HUDEP-2 (cell line): ENCODE results near the gene PRDX4.
"Not testable (repeated sequence)": the region's sequence is repeated elsewhere in the genome, so short reads cannot be mapped to it uniquely, and the experiment has no call there.

Source experiments
- DNase-seq, 76 experiments: peaks; one replicate each; lab custom pipeline; 2025; ENCODE audit not compliant: unreplicated experiment in 76 of 76; lab: John Stamatoyannopoulos, UW

Gene PRDX4

DNA sequence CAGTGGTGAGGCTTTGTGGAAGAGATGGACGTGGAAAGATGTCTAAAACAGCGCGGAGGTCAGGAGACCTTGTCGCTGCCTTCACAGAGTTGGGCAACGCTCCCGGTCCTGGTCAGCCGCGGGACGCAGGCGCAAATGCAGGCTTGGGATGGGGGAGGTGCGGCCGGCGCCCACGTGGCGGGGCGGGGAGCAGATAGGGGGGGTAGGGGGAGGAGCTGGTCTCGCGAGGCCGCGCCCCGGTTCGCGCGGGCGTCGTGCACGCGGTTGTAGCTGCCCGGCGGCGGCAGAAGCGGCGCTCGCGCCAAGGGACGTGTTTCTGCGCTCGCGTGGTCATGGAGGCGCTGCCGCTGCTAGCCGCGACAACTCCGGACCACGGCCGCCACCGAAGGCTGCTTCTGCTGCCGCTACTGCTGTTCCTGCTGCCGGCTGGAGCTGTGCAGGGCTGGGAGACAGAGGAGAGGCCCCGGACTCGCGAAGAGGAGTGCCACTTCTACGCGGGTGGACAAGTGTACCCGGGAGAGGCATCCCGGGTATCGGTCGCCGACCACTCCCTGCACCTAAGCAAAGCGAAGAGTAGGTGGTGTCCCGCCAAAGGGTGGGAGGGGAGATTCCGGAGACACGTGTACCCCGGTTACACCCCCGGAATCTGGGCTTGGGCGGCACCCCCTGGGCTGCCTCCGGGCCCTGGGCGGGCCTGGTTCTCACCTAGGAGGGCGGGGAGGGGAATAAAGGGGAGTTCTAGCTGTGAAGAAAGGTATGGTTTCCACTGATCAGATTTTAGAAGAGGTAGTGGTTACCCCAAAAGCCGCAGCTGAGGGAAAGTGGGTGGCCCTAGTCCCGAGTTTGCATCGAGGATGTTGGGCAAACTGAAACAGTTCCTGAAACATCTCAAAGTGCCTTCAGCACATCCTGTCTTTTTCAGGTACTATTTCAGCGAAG, at the start of gene PRDX4:
Gene PRDX4 (plus strand): TSS at position 255 of the 939 bp plus-strand sequence. CDS start 78 bp downstream, at position 333.
- DNase-seq, result peak in 75 of 76 experiments; percentile 3 to 86 (median 74)

DNA sequence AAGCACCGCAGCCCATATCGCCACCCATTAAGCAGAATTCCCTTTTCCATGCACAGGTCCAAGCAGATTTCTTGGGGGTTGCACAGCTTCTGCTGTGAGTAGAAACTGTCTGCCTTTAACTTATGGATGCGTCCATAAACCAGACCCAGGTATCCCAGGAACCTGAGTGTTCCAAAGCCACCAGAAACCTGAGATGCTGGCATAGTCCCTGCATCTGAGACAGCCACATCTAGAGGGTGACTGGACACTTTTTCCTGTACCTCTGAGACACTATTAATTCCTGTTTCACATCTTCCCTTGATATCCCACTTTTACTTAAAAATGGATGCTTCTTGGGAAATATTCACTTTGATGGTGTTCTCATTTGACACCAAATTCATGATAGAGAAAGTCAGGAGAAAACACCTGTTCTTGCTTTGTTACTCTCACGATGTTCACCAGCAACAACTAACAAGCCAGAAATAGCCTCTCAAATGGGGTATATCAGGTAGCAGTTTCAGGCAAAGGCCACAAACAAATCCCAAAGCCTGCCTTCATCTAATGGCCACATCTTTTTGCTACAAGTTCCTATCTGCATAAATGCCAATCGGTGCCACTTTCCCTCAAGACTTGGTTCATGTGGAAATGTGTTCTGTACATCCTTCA, 45.5 kb upstream of the PRDX4 start:
- no peak for DNase-seq

DNA sequence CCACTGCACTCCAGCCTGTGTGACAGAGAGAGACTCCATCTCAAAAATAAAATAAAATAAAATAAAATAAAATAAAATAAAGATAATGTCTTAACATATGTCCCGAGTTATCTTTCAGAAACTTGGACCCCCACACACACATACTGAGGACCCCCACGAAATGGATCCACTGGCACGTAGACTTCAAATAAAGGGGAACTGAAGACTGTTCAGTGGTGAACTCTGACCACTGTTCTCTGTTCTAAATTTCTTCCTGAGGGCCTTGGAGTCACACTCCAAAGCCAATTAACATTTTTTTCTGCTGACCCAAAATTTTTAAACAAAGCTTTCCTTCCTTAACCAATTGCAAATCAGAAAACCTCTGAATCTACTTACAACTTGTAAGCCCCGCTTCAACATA, 43.5 kb upstream of the PRDX4 start:
- no peak for DNase-seq

DNA sequence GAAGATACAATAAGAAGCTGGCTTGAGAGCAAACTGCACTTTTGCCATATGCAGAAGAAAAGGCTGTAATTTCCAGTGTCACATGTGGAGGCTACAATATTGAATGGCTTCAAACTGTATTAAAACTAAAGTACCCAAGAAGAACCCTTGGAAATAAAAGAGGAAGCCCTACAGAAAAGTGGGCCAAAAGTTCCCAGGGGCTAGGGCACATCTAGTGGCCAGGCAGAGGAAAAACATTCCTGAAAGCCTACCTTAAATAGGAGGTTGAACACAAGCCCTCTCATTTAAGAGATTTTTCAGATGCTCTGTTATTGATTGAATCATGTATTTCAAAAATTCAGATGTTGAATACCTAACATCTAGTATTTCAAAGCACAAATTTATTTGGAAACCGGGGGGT, 40.6 kb upstream of the PRDX4 start:
- DNase-seq, result no peak

- no peak for DNase-seq
These were observed 39.2 kb upstream of the PRDX4 start for GRCh38 chrX:23628131-23628530.

DNA sequence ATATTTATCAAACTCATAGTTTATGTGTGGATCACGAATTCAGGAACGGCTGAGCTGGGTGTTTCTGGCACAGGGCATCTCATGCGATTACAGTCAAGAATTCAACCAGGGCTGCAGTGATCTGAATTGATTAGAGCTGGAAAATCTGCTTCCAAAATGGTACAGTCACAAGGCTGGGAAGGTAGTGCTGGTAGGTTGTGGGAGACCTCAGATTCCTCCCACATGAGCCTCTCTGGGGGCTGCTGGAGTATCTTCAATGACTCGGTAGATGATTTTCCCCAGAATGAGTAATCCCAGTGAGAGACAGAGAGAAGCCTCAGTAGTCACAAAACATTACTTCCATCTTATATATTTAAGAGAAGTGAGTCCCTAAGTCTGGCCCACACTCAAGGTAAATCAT, 36.2 kb upstream of the PRDX4 start:
- no peak for DNase-seq

GRCh38 chrX:23633834-23634580, 33.3 kb upstream of the PRDX4 start:
- DNase-seq, result peak in 1 of 76 experiments; percentile 1

DNA sequence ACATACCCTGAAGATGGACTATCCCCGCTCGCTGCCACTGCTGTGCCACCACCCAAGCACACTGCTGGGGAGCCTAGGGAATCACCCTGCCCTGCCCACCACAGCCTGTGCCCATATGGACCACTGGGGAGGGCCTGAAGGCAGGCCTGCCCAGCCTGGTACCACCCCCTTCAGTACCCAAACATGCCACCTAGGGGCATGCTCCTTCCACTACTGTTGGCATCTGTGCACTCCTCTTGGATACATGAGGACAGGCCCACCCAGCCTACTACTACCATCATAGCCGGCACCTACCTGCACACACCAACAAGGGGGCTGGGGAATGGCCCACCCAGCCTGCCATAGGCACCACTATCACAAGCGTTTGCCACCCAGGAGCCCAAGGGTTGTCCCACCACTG, 30.1 kb upstream of the PRDX4 start:
- DNase-seq, result peak in 1 of 76 experiments; percentile 3

DNA sequence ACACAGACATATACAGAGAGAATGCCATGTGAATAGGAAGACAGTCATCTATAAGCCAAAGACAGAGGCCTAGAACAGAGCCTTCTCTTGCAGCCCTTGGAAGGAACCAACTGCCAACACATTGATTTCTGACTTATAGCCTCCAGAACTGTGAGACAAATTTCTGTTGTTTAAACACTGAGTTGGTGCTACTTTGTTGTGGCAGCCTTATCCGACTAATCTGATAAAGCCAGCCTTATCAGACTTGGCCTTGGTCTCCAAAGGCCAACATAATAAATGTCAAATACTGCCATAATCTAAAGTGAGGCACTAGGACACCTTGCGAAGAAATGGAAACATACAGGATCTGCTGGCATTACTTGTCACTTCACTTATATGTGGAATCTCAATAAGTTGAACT, 24.3 kb upstream of the PRDX4 start:
- DNase-seq, result no peak

DNA sequence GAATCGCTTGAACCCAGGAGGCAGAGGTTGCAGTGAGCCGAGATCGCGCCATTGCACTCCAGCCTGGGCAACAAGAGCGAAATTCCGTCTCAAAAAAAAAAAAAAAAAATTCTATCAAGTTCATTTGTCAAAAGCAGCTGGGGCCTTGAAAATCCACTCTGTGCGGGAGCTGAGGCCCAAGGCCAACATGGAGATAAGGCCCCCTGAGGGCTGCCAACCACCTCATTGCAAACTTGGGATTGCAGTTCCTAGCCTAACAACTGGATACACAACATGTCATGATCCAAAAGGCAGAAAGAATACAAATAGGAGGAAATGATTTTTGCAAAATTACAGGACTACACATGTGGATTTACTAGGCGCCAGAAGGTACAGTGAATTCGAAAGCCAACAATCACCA, 22.5 kb upstream of the PRDX4 start:
- no peak for DNase-seq

- no peak for DNase-seq
These were observed 11.2 kb upstream of the PRDX4 start for GRCh38 chrX:23656091-23656490.

- DNase-seq, result no peak
These were observed 10.6 kb upstream of the PRDX4 start for GRCh38 chrX:23656684-23657083.

DNA sequence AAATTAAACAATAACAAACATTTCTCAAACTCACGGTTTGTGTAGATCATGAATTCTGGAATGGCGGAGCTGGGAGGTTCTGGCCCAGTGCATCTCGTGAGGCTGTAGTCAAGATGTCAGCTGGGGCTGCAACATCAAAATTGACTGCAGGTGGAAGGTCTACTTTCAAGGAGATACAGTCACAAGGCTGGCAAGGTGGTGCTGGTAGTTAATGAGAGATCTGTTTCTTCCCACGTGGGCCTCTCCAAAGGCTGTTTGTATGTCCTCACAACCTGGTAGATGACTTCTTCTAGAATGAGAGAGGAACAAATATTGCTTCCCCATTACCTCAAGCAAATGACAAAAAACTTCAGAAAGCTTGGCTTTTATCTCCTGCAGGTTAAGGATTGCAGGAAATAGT, 8.0 kb upstream of the PRDX4 start:
- DNase-seq, result no peak

DNA sequence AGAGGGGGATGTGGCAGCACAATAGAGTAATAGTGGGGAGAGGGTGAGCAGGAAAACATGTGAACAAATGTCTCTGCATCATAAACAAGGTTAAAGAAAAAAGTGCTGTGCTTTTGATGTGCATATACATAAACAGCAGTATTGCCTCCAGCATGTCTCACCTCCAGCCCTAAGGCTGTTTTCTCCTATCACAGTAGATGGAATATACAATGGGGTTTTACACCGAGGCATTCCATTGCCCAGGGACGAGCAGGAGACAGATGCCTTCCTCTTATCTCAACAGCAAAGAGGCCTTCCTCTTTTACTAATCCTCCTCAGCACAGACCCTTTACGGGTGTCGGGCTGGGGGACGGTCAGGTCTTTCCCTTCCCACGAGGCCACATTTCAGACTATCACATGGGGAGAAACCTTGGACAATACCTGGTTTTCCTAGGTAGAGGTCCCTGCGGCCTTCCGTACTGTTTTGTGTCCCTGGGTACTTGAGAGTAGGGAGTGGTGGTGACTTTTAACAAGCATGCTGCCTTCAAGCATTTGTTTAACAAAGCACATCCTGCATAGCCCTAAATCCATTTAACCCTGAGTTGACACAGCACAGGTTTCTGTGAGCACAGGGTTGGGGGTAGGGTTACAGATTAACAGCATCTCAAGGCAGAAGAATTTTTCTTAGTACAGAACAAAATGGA, 7.1 kb upstream of the PRDX4 start:
- DNase-seq, result not testable (repeated sequence)

GRCh38 chrX:23660766-23661132, 6.5 kb upstream of the PRDX4 start:
- no peak for DNase-seq

DNA sequence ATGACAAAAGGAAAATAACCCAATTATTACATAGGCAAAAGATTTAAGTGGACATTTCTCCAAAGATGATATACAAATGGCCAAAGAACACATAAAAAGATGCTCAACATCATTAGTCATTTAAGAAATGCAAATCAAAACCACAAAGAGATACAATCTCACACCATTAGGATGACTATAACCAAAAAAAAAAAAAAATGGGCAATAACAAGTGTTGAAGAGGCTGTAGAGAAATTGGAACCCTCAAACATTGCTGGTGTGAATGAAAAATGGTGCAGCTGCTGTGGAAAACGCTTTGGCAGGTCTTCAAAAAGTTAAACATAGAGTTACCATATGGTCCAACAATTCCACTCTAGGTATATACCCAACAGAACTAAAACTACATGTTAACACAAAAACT, 5.6 kb upstream of the PRDX4 start:
- DNase-seq, result no peak

GRCh38 chrX:23662187-23662586, 5.1 kb upstream of the PRDX4 start:
- no peak for DNase-seq

- no peak for DNase-seq
These were observed 4.4 kb upstream of the PRDX4 start for GRCh38 chrX:23662853-23663252.

- peak in 39 of 76 experiments; percentile 0 to 50 (median 6) for DNase-seq
These were observed 2.8 kb upstream of the PRDX4 start for GRCh38 chrX:23664496-23664895.

DNA sequence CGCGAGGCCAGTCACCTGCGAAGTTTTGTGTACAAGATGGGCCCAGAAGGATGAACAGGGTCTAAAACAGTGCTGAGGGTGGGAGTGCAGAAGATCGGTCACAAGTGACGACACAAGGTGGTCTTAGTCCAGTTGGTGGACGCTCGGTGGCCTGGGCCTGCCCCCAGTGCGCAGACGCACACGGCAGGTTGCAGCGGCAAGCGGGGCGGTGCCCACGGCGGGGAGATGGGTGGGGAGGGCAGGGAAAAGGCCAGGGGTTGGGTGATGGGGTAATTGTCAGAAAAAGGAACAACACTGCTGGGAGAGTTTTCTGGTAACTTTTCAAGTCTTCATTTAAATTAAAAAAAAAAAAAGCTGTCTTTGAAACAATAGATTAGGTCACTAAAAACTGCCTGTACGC, 1.0 kb upstream of the PRDX4 start:
- DNase-seq, result no peak

GRCh38 chrX:23668335-23668734, 1.0 kb downstream of the PRDX4 start:
- DNase-seq, result no peak
